Esophagus muscularis mucosa (tissue), 4 donors: Measurements from ENCODE around the gene RNF11. TPM values are rescaled to one million over a fixed set of nuclear protein-coding genes. Genes with fewer than 3 reads are reported as not detected.

Experiments used
- DNase-seq: peaks from one replicate; pipeline ENCODE4 v3.0.0-alpha.2; 2017; ENCODE audit errors: extremely low spot score
- H3K27ac ChIP-seq, 4 donors: fragments of 200-600 bp; sonication (generic); replicated peaks in 1 of 4; 1 replicate in 3 of 4; 2 replicates in 1 of 4; pipeline ENCODE4 v1.5.1; 2016 to 2019; ENCODE audit warnings: mild to moderate bottlenecking in 1 of 4
- H3K27me3 ChIP-seq, 4 donors: fragments of 200-600 bp; sonication (generic); one replicate each; pipeline versions ENCODE4 v1.5.1 to v1.6.0; 2016 to 2019
- H3K36me3 ChIP-seq, 4 donors: fragments of 200-600 bp; sonication (generic); one replicate each; pipeline ENCODE4 v1.5.1; 2016 to 2019
- H3K4me1 ChIP-seq, 4 donors: fragments of 200-600 bp; sonication (generic); one replicate each; pipeline ENCODE4 v1.5.1; 2016 to 2019
- H3K4me3 ChIP-seq, 4 donors: fragments of 200-600 bp; sonication (generic); 1 replicate in 2 of 4; 2 replicates in 2 of 4; pipeline ENCODE4 v1.5.1; 2016 to 2019; ENCODE audit warnings: mild to moderate bottlenecking in 4 of 4, moderate library complexity in 1 of 4
- H3K9me3 ChIP-seq, 4 donors: fragments of 200-600 bp; sonication (generic); 1 replicate in 3 of 4; 2 replicates in 1 of 4; pipeline ENCODE4 v1.5.1; 2016 to 2019
- CTCF ChIP-seq, 3 experiments: fragments of 200-600 bp in 2 of 3; fragments of 450-650 bp in 1 of 3; sonication (generic) in 2 of 3; IDR thresholded peaks; one replicate each; pipeline ENCODE4 v1.5.1; 2017 to 2019; ENCODE audit warnings: antibody characterized with exemption in 3 of 3, mild to moderate bottlenecking in 2 of 3, moderate library complexity in 1 of 3
- EP300 ChIP-seq: sonication (generic); formaldehyde crosslinking; IDR thresholded peaks from one replicate; pipeline ENCODE4 v1.6.1; 2017; ENCODE audit warnings: antibody characterized with exemption
- POLR2A ChIP-seq: fragments of 450-650 bp; IDR thresholded peaks from one replicate; pipeline ENCODE4 v1.6.1; 2017; ENCODE audit warnings: antibody characterized with exemption, moderate library complexity, mild to moderate bottlenecking, low read depth
- POLR2AphosphoS5 ChIP-seq, 2 donors: sonication (generic); formaldehyde crosslinking; IDR thresholded peaks; one replicate each; pipeline ENCODE4 v1.6.1; 2017; ENCODE audit warnings: antibody characterized with exemption in 2 of 2
- WGBS: methylation state at CpG from one replicate; pipeline ENCODE4 v1.1.5; 2018; 5-methylcytosine and 5-hydroxymethylcytosine counted together
- intact Hi-C: fragments of 100-400 bp; cut with DNase I; formaldehyde crosslinking; loops from one replicate; pipeline ENCODE4 v1.15.1; 2023
- total RNA-seq, 4 donors: library from RNA; depleted of rRNA; stranded (reverse); fragments of >200 nt; gene quantifications; one replicate each; pipeline versions ENCODE4 v1.1.0 to v1.2.1, GENCODE V29; 2016

RNF11 gene
- total RNA-seq, 4 donors from 2014 or later, result 101 to 141 (median 115) TPM

- Histone ChIP-seq H3K4me1 (peaks cover 3 to 11% (median 4%) of the 10 kb centered on the region in 4 donors), H3K27ac (no peak overlapping the region), H3K9me3 (no peaks in the 10 kb centered on the region), H3K36me3 (no peaks in the 10 kb centered on the region), H3K27me3 (peaks cover 0 to 12% (median 0%) of the 10 kb centered on the region in 4 donors), H3K4me3 (no peak overlapping the region)
- no peak for TF ChIP-seq EP300
- no peak for TF ChIP-seq POLR2A
- no peak for TF ChIP-seq POLR2AphosphoS5 (IDR thresholded peaks at IDR 0.05)
- TF ChIP-seq CTCF (IDR thresholded peaks at IDR 0.05), result no peak
- DNase-seq, result no peak
- 94% methylated on average over 10 of the region's 10 CpGs for WGBS
- intact Hi-C loops, result no loop called here
Measured at GRCh38 chr1:51302270-51302669, 66.2 kb downstream of the RNF11 start.

DNA sequence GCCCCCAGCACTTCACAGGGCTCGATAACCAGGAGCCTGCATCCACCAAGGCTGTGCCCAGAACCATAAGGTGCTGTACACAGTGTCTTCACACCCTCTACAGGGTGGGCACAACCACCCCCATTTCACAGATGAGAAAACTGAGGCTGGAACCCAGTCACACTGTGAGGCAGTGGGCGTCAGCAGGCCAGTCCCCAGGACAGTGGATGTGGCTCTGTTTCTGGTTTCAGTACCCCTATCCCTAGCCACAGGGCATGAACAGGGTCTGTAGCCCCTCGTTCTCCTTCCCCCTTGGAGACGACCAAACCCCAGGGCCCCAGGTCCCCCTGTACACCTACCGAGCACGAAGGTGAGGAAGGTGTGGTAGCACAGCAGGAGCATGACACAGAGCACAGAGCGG is 66.7 kb downstream of the RNF11 start:
- intact Hi-C loops, result no loop called here
- Histone ChIP-seq H3K4me1 (peaks cover 0 to 7% (median 0%) of the 10 kb centered on the region in 4 donors), H3K27ac (no peak overlapping the region), H3K9me3 (no peaks in the 10 kb centered on the region), H3K27me3 (peaks cover 0 to 12% (median 0%) of the 10 kb centered on the region in 4 donors), H3K4me3 (no peak overlapping the region), H3K36me3 (no peaks in the 10 kb centered on the region)
- no peak for DNase-seq
- 71% methylated on average over 1 of the region's 7 CpGs for WGBS
- TF ChIP-seq EP300 (no peak), CTCF (IDR thresholded peaks at IDR 0.05) (no peak), POLR2AphosphoS5 (IDR thresholded peaks at IDR 0.05) (no peak), POLR2A (no peak)

- H3K4me3 ChIP-seq, result no peak overlapping the region
- 84% methylated on average over 4 of the region's 6 CpGs for WGBS
Measured at GRCh38 chr1:51303315-51303714, 67.2 kb downstream of the RNF11 start.

GRCh38 chr1:51303751-51304251 is 67.7 kb downstream of the RNF11 start:
- WGBS, result 66% methylated on average over 8 of the region's 8 CpGs
- no peak overlapping the region for H3K27ac ChIP-seq
- no peaks in the 10 kb centered on the region for H3K36me3 ChIP-seq
- H3K9me3 ChIP-seq, result no peaks in the 10 kb centered on the region
- H3K27me3 ChIP-seq, result peaks cover 0 to 12% (median 0%) of the 10 kb centered on the region in 4 donors
- intact Hi-C loops, result no loop called here
- TF ChIP-seq CTCF (IDR thresholded peaks at IDR 0.05), result no peak
- TF ChIP-seq EP300, result no peak
- no peak for TF ChIP-seq POLR2AphosphoS5 (IDR thresholded peaks at IDR 0.05)
- no peak for TF ChIP-seq POLR2A
- H3K4me3 ChIP-seq, result no peak overlapping the region
- peaks cover 0 to 4% (median 0%) of the 10 kb centered on the region in 4 donors for H3K4me1 ChIP-seq
- no peak for DNase-seq

More at GRCh38 chr1:51303315-51303714, 67.2 kb downstream of the RNF11 start:
- peaks cover 0 to 4% (median 0%) of the 10 kb centered on the region in 4 donors for H3K4me1 ChIP-seq
- TF ChIP-seq CTCF (IDR thresholded peaks at IDR 0.05), result no peak
- TF ChIP-seq POLR2AphosphoS5 (IDR thresholded peaks at IDR 0.05), result no peak
- H3K27me3 ChIP-seq, result peaks cover 0 to 12% (median 0%) of the 10 kb centered on the region in 4 donors
- H3K9me3 ChIP-seq, result no peaks in the 10 kb centered on the region
- intact Hi-C loops, result no loop called here
- no peak overlapping the region for H3K27ac ChIP-seq
- DNase-seq, result no peak
- no peaks in the 10 kb centered on the region for H3K36me3 ChIP-seq

GRCh38 chr1:51304360-51304759 is 68.3 kb downstream of the RNF11 start:
- H3K27ac ChIP-seq, result no peak overlapping the region
- H3K4me1 ChIP-seq, result peaks cover 0 to 4% (median 0%) of the 10 kb centered on the region in 4 donors
- H3K27me3 ChIP-seq, result peaks cover 0 to 8% (median 0%) of the 10 kb centered on the region in 4 donors
- H3K9me3 ChIP-seq, result no peaks in the 10 kb centered on the region
- no peaks in the 10 kb centered on the region for H3K36me3 ChIP-seq
- intact Hi-C loops, result no loop called here
- TF ChIP-seq EP300 (no peak), POLR2AphosphoS5 (IDR thresholded peaks at IDR 0.05) (no peak), POLR2A (no peak), CTCF (IDR thresholded peaks at IDR 0.05) (no peak)
- no peak for DNase-seq
- no peak overlapping the region for H3K4me3 ChIP-seq
- 43% methylated on average over 1 of the region's 1 CpG for WGBS
